ENCODE results near the gene OGDHL. TPM values are rescaled to one million over a fixed set of nuclear protein-coding genes. Genes with fewer than 3 reads are reported as not detected.

The OGDHL gene
- total RNA-seq, 1 experiment from 2014 or later, result 21.4 TPM

DNA sequence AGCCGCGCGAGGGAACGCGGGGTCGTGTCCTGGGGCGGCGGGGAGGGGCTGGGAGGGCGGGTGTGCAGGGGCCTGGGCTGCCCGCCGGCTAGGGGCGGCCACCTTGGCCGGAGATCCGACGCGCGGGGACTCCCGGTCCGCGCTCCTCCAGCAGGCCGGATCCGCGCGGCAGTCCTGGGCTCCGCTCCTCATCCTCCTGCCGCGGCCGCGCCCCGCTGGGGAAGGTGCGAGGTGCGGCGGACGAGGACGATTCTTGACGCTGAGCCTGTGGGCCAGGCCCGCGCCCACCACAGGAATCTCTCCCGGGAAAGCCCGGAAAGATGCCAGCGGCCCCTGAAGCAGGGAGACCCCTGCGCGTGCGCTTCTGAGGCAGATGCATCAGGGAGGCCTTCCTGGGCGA, 6.6 kb upstream of the OGDHL start:
- DNase-seq, result no peak
- ChIA-PET POLR2A (no interaction called here), CTCF (no interaction called here)
- Mint-ChIP-seq H3K4me3 (ENCODE audit: unreplicated experiment) (no peak overlapping the region), H3K27me3 (ENCODE audit: insufficient read depth, unreplicated experiment) (peaks cover 11% of the 10 kb centered on the region), H3K4me1 (ENCODE audit: low read depth, unreplicated experiment) (no peaks in the 10 kb centered on the region), H3K36me3 (ENCODE audit: insufficient read depth, unreplicated experiment) (no peaks in the 10 kb centered on the region), H3K27ac (ENCODE audit: unreplicated experiment) (no peak overlapping the region), H3K9me3 (ENCODE audit: unreplicated experiment) (peaks cover 12% of the 10 kb centered on the region)
- no peak overlapping the region for H3K4me3 ChIP-seq (ENCODE audit: low read depth, low read length)
- TF ChIP-seq, protein P1, sequence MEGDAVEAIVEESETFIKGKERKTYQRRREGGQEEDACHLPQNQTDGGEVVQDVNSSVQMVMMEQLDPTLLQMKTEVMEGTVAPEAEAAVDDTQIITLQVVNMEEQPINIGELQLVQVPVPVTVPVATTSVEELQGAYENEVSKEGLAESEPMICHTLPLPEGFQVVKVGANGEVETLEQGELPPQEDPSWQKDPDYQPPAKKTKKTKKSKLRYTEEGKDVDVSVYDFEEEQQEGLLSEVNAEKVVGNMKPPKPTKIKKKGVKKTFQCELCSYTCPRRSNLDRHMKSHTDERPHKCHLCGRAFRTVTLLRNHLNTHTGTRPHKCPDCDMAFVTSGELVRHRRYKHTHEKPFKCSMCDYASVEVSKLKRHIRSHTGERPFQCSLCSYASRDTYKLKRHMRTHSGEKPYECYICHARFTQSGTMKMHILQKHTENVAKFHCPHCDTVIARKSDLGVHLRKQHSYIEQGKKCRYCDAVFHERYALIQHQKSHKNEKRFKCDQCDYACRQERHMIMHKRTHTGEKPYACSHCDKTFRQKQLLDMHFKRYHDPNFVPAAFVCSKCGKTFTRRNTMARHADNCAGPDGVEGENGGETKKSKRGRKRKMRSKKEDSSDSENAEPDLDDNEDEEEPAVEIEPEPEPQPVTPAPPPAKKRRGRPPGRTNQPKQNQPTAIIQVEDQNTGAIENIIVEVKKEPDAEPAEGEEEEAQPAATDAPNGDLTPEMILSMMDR (IDR thresholded peaks at IDR 0.05; ENCODE audit: insufficient read depth in 1 of 2, low read depth in 1 of 2, low read length in 1 of 2, severe bottlenecking in 1 of 2, unreplicated experiment in 1 of 2), result no peak
- intact Hi-C loops (cut with micrococcal nuclease; ENCODE audit: unreplicated experiment), result no loop called here
- no peaks in the 10 kb centered on the region for H3K27me3 ChIP-seq (replicated peaks; ENCODE audit: control insufficient read depth, insufficient read depth, low read length)
- BruUV-seq (replicated peaks), result no TSS peak
- peaks cover 4% of the 10 kb centered on the region; the same call in 1 of the 2 replicates for H3K9me3 ChIP-seq
- H3K36me3 ChIP-seq (ENCODE audit: control insufficient read depth, insufficient read depth, low read length), result no peaks in the 10 kb centered on the region
- no peaks in the 10 kb centered on the region for H3K4me1 ChIP-seq

- no peak for DNase-seq
- Mint-ChIP-seq H3K4me1 (ENCODE audit: low read depth, unreplicated experiment) (no peaks in the 10 kb centered on the region), H3K9me3 (ENCODE audit: unreplicated experiment) (peaks cover 12% of the 10 kb centered on the region), H3K27ac (ENCODE audit: unreplicated experiment) (no peak overlapping the region), H3K4me3 (ENCODE audit: unreplicated experiment) (no peak overlapping the region), H3K36me3 (ENCODE audit: insufficient read depth, unreplicated experiment) (no peaks in the 10 kb centered on the region), H3K27me3 (ENCODE audit: insufficient read depth, unreplicated experiment) (peaks cover 11% of the 10 kb centered on the region)
- no peak overlapping the region for H3K4me3 ChIP-seq (ENCODE audit: low read depth, low read length)
- intact Hi-C loops (cut with micrococcal nuclease; ENCODE audit: unreplicated experiment), result no loop called here
- H3K27me3 ChIP-seq (replicated peaks; ENCODE audit: control insufficient read depth, insufficient read depth, low read length), result no peaks in the 10 kb centered on the region
- ChIA-PET CTCF (no interaction called here), POLR2A (no interaction called here)
- H3K4me1 ChIP-seq, result no peaks in the 10 kb centered on the region
- TF ChIP-seq, protein P1 (IDR thresholded peaks at IDR 0.05; ENCODE audit: insufficient read depth in 1 of 2, low read depth in 1 of 2, low read length in 1 of 2, severe bottlenecking in 1 of 2, unreplicated experiment in 1 of 2), result no peak
- H3K9me3 ChIP-seq, result peaks cover 4% of the 10 kb centered on the region; the same call in 1 of the 2 replicates
- no TSS peak for BruUV-seq (replicated peaks)
- no peaks in the 10 kb centered on the region for H3K36me3 ChIP-seq (ENCODE audit: control insufficient read depth, insufficient read depth, low read length)
Observed at GRCh38 chr10:49768329-49768728, 6.2 kb upstream of the OGDHL start.

- Mint-ChIP-seq H3K27ac (ENCODE audit: unreplicated experiment) (no peak overlapping the region), H3K4me1 (ENCODE audit: low read depth, unreplicated experiment) (peaks cover under 1% of the 10 kb centered on the region), H3K4me3 (ENCODE audit: unreplicated experiment) (no peak overlapping the region), H3K9me3 (ENCODE audit: unreplicated experiment) (peaks cover 12% of the 10 kb centered on the region), H3K27me3 (ENCODE audit: insufficient read depth, unreplicated experiment) (peaks cover 11% of the 10 kb centered on the region), H3K36me3 (ENCODE audit: insufficient read depth, unreplicated experiment) (peaks cover 3% of the 10 kb centered on the region)
- DNase-seq, result no peak
- Histone ChIP-seq H3K27me3 (replicated peaks; ENCODE audit: control insufficient read depth, insufficient read depth, low read length) (no peaks in the 10 kb centered on the region), H3K36me3 (ENCODE audit: control insufficient read depth, insufficient read depth, low read length) (no peaks in the 10 kb centered on the region), H3K4me1 (0 out of 2 replicates have a peak, but pooled peaks cover 2% of the 10 kb centered on the region), H3K9me3 (peaks cover 4% of the 10 kb centered on the region; the same call in 1 of the 2 replicates), H3K4me3 (ENCODE audit: low read depth, low read length) (no peak overlapping the region)
- intact Hi-C loops (cut with micrococcal nuclease; ENCODE audit: unreplicated experiment), result no loop called here
- ChIA-PET CTCF (no interaction called here), POLR2A (no interaction called here)
- TF ChIP-seq, protein P1 (IDR thresholded peaks at IDR 0.05; ENCODE audit: insufficient read depth in 1 of 2, low read depth in 1 of 2, low read length in 1 of 2, severe bottlenecking in 1 of 2, unreplicated experiment in 1 of 2), result no peak
- BruUV-seq (replicated peaks), result no TSS peak
Observed at GRCh38 chr10:49767752-49768151, 5.6 kb upstream of the OGDHL start.
